NCI-H2171 treated with DMSO at 0.1 percent for 48 hours (cell line): Measurements from ENCODE around the gene DCST1.

Experiments used
- DNase-seq: peaks from one replicate; lab custom pipeline; 2025; lab: John Stamatoyannopoulos, UW

The DCST1 gene

GRCh38 chr1:155052439-155053395, 19.1 kb downstream of the DCST1 start:
- peak; percentile 68 for DNase-seq

- DNase-seq, result no peak
These were observed 20.0 kb downstream of the DCST1 start for GRCh38 chr1:155053531-155054105.

- DNase-seq, result no peak
These were observed 23.5 kb downstream of the DCST1 start for GRCh38 chr1:155057104-155057503.

- DNase-seq, result no peak
These were observed 24.2 kb downstream of the DCST1 start for GRCh38 chr1:155057788-155058211.

GRCh38 chr1:155060736-155061135, 27.1 kb downstream of the DCST1 start:
- no peak for DNase-seq

GRCh38 chr1:155061381-155062150, 27.9 kb downstream of the DCST1 start:
- DNase-seq, result peak; percentile 88

GRCh38 chr1:155062151-155062686, 28.6 kb downstream of the DCST1 start:
- no peak for DNase-seq

- DNase-seq, result peak; percentile 60
These were observed 29.2 kb downstream of the DCST1 start for GRCh38 chr1:155062702-155063411.

GRCh38 chr1:155063550-155064110, 30.0 kb downstream of the DCST1 start, which contains the start of gene EFNA4:
Gene EFNA4 (plus strand): TSS chr1:155063740. CDS start chr1:155063824, 84 bp downstream.
- peak; percentile 76 for DNase-seq

GRCh38 chr1:155064111-155064831, 30.6 kb downstream of the DCST1 start:
- DNase-seq, result peak; percentile 40

GRCh38 chr1:155064832-155065429, 31.3 kb downstream of the DCST1 start:
- no peak for DNase-seq

GRCh38 chr1:155066777-155067176, 33.2 kb downstream of the DCST1 start:
- no peak for DNase-seq

GRCh38 chr1:155068599-155068998, 35.0 kb downstream of the DCST1 start:
- DNase-seq, result no peak

- peak; percentile 67 for DNase-seq
These were observed 36.0 kb downstream of the DCST1 start for GRCh38 chr1:155069551-155070157.

- DNase-seq, result no peak
These were observed 36.6 kb downstream of the DCST1 start for GRCh38 chr1:155070158-155070621.

- DNase-seq, result peak; percentile 43
These were observed 37.3 kb downstream of the DCST1 start for GRCh38 chr1:155070721-155071569.

GRCh38 chr1:155071701-155072100, 38.1 kb downstream of the DCST1 start:
- DNase-seq, result no peak

GRCh38 chr1:155072531-155073289, 39.1 kb downstream of the DCST1 start:
- peak; percentile 9 for DNase-seq
